Caco-2 (cell line): ENCODE data around the gene SLC26A1. TPM values are rescaled to one million over a fixed set of nuclear protein-coding genes. Genes with fewer than 3 reads are reported as not detected.
"Not testable (repeated sequence)": the region's sequence is repeated elsewhere in the genome, so short reads cannot be mapped to it uniquely, and the experiment has no call there.

Experiments used
- BruUV-seq: library from RNA; stranded (reverse); fragments of 400-500 nt; replicated peaks from 2 replicates; lab custom pipeline; 2021; lab: Mats Ljungman, UMichigan
- CTCF ChIA-PET: fragments of 300-600 bp; sonication (Branson Sonifier 250); formaldehyde crosslinking; loops from one replicate; lab custom pipeline; 2022; ENCODE audit warnings: antibody characterized with exemption; lab: Charles Lee
- POLR2A ChIA-PET: fragments of 300-600 bp; sonication (Branson Sonifier 250); formaldehyde crosslinking; loops from one replicate; lab custom pipeline; 2022; ENCODE audit warnings: antibody characterized with exemption; lab: Charles Lee
- DNase-seq, 2 experiments: peaks; one replicate each; pipeline versions ENCODE4 v3.0.0 to v3.0.0-alpha.2; 2020 to 2022
- H3K27me3 ChIP-seq: replicated peaks from 2 replicates; pipeline ENCODE4 v1.6.0; 2011; ENCODE audit warnings: low read length; ENCODE audit not compliant: control insufficient read depth, insufficient read depth
- H3K36me3 ChIP-seq: 2 replicates; pipeline ENCODE4 v1.5.1; 2011; ENCODE audit warnings: low read length; ENCODE audit not compliant: control insufficient read depth, insufficient read depth
- H3K4me1 ChIP-seq: fragments of 250-450 bp; sonication (Bioruptor Pico); 2 replicates; pipeline ENCODE4 v1.5.1; 2020; ENCODE audit warnings: mild to moderate bottlenecking
- H3K4me3 ChIP-seq: 2 replicates; pipeline ENCODE4 v1.5.1; 2011; ENCODE audit warnings: low read depth, mild to moderate bottlenecking, control low read depth, low read length
- H3K9me3 ChIP-seq: fragments of 250-450 bp; sonication (Bioruptor Pico); 2 replicates; pipeline ENCODE4 v1.5.1; 2020; ENCODE audit warnings: mild to moderate bottlenecking, moderate library complexity
- H3K27ac Mint-ChIP-seq: one replicate; pipeline ENCODE4 v1.8.0; 2022; ENCODE audit warnings: mixed read lengths; ENCODE audit not compliant: unreplicated experiment
- H3K27me3 Mint-ChIP-seq: one replicate; pipeline ENCODE4 v1.8.0; 2022; ENCODE audit warnings: mixed read lengths; ENCODE audit not compliant: insufficient read depth, unreplicated experiment
- H3K36me3 Mint-ChIP-seq: one replicate; pipeline ENCODE4 v1.8.0; 2022; ENCODE audit warnings: mild to moderate bottlenecking, mixed read lengths; ENCODE audit not compliant: insufficient read depth, unreplicated experiment
- H3K4me1 Mint-ChIP-seq: one replicate; pipeline ENCODE4 v1.8.0; 2022; ENCODE audit warnings: low read depth, mixed read lengths; ENCODE audit not compliant: unreplicated experiment
- H3K4me3 Mint-ChIP-seq: one replicate; pipeline ENCODE4 v1.8.0; 2022; ENCODE audit warnings: mild to moderate bottlenecking, moderate library complexity, mixed read lengths; ENCODE audit not compliant: unreplicated experiment
- H3K9me3 Mint-ChIP-seq: one replicate; pipeline ENCODE4 v1.8.0; 2022; ENCODE audit warnings: mixed read lengths; ENCODE audit not compliant: unreplicated experiment
- CTCF ChIP-seq, 2 experiments: fragments of 200-600 bp in 1 of 2; IDR thresholded peaks; 1 replicate in 1 of 2; 2 replicates in 1 of 2; pipeline versions ENCODE4 v1.5.1 to v1.8.0; 2011 to 2022; ENCODE audit warnings: antibody characterized with exemption in 1 of 2, control low read depth in 1 of 2, inconsistent platforms in 1 of 2, low read depth in 1 of 2, low read length in 1 of 2, mild to moderate bottlenecking in 1 of 2, moderate library complexity in 1 of 2; ENCODE audit not compliant: insufficient read depth in 1 of 2, severe bottlenecking in 1 of 2, unreplicated experiment in 1 of 2
- intact Hi-C: fragments of 100-400 bp; cut with micrococcal nuclease; formaldehyde crosslinking; loops from one replicate; pipeline ENCODE4 v1.10.0; 2022; ENCODE audit not compliant: unreplicated experiment
- total RNA-seq: library from RNA; stranded (reverse); gene quantifications from 2 replicates; pipeline ENCODE4 v1.2.3, GENCODE V29; 2022

Gene SLC26A1
- total RNA-seq, 1 experiment from 2014 or later, result 9.6 TPM

- no peaks in the 10 kb centered on the region for H3K9me3 ChIP-seq
- Mint-ChIP-seq H3K36me3 (no peaks in the 10 kb centered on the region), H3K27me3 (no peaks in the 10 kb centered on the region), H3K4me3 (no peak overlapping the region), H3K4me1 (peaks cover 7% of the 10 kb centered on the region), H3K27ac (no peak overlapping the region), H3K9me3 (no peaks in the 10 kb centered on the region)
- DNase-seq, result no peak
- no peaks in the 10 kb centered on the region for H3K27me3 ChIP-seq
- ChIA-PET CTCF (no interaction called here), POLR2A (no interaction called here)
- no peaks in the 10 kb centered on the region for H3K4me1 ChIP-seq
- no peaks in the 10 kb centered on the region for H3K36me3 ChIP-seq
- BruUV-seq, result no TSS peak
- intact Hi-C loops, result no loop called here
- no peak overlapping the region for H3K4me3 ChIP-seq
- no peak for TF ChIP-seq CTCF (IDR thresholded peaks at IDR 0.05; ENCODE audit: insufficient read depth in 1 of 2, low read depth in 1 of 2, low read length in 1 of 2, severe bottlenecking in 1 of 2, unreplicated experiment in 1 of 2)
Observed at GRCh38 chr4:946517-947471, 46.4 kb downstream of the SLC26A1 start.

DNA sequence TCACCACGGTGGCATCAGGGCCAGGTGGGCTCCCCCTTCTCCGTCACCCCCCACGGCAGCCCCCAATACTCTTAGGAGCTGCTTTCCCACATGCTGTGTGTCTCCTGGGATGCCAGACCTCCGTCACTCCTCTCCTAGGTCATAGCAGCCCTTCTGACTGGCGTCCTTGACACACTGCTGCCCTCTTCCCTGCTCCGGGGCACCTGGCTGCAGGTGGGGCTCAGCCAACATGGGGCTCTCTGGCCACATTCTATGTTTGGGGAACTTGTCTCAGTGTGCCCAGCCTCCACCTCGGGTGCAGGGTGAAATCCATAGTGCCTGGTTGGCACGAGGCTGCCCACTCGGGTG lies 47.1 kb downstream of the SLC26A1 start:
- Histone ChIP-seq H3K36me3 (no peaks in the 10 kb centered on the region), H3K9me3 (no peaks in the 10 kb centered on the region), H3K27me3 (no peaks in the 10 kb centered on the region), H3K4me3 (no peak overlapping the region), H3K4me1 (no peaks in the 10 kb centered on the region)
- Mint-ChIP-seq H3K36me3 (no peaks in the 10 kb centered on the region), H3K9me3 (no peaks in the 10 kb centered on the region), H3K4me3 (no peak overlapping the region), H3K27me3 (no peaks in the 10 kb centered on the region), H3K4me1 (peaks cover 7% of the 10 kb centered on the region), H3K27ac (no peak overlapping the region)
- intact Hi-C loops, result no loop called here
- POLR2A ChIA-PET, result no interaction called here
- TF ChIP-seq CTCF (IDR thresholded peaks at IDR 0.05; ENCODE audit: insufficient read depth in 1 of 2, low read depth in 1 of 2, low read length in 1 of 2, severe bottlenecking in 1 of 2, unreplicated experiment in 1 of 2), result no peak
- no TSS peak for BruUV-seq
- CTCF ChIA-PET, result no interaction called here
- DNase-seq, result no peak

GRCh38 chr4:945274-946102 lies 47.7 kb downstream of the SLC26A1 start:
- no peaks in the 10 kb centered on the region for H3K27me3 ChIP-seq
- Mint-ChIP-seq H3K36me3 (no peaks in the 10 kb centered on the region), H3K4me3 (no peak overlapping the region), H3K27ac (peak overlapping the region; percentile 18), H3K9me3 (no peaks in the 10 kb centered on the region), H3K4me1 (peaks cover 7% of the 10 kb centered on the region), H3K27me3 (no peaks in the 10 kb centered on the region)
- no TSS peak for BruUV-seq
- no peaks in the 10 kb centered on the region for H3K4me1 ChIP-seq
- ChIA-PET CTCF (no interaction called here), POLR2A (no interaction called here)
- no peaks in the 10 kb centered on the region for H3K9me3 ChIP-seq
- no peak for DNase-seq
- no peak for TF ChIP-seq CTCF (IDR thresholded peaks at IDR 0.05; ENCODE audit: insufficient read depth in 1 of 2, low read depth in 1 of 2, low read length in 1 of 2, severe bottlenecking in 1 of 2, unreplicated experiment in 1 of 2)
- no peak overlapping the region for H3K4me3 ChIP-seq
- intact Hi-C loops, result no loop called here
- no peaks in the 10 kb centered on the region for H3K36me3 ChIP-seq

- H3K36me3 ChIP-seq, BruUV-seq, H3K9me3 ChIP-seq, H3K4me3 Mint-ChIP-seq, H3K4me1 Mint-ChIP-seq, DNase-seq, H3K27me3 ChIP-seq, H3K9me3 Mint-ChIP-seq, CTCF ChIA-PET, H3K27me3 Mint-ChIP-seq, intact Hi-C loops, POLR2A ChIA-PET, H3K27ac Mint-ChIP-seq, H3K4me3 ChIP-seq, H3K36me3 Mint-ChIP-seq, H3K4me1 ChIP-seq: not testable (repeated sequence)
Observed at GRCh38 chr4:939508-939907, 53.7 kb downstream of the SLC26A1 start.
